A673 (cell line): Measurements from ENCODE around the gene ORM2. TPM values are rescaled to one million over a fixed set of nuclear protein-coding genes. Genes with fewer than 3 reads are reported as not detected.
"Not testable (repeated sequence)": the region's sequence is repeated elsewhere in the genome, so short reads cannot be mapped to it uniquely, and the experiment has no call there.

Experiments
- BruUV-seq: library from RNA; stranded (reverse); fragments of 400-500 nt; replicated peaks from 2 replicates; lab custom pipeline; 2021; lab: Mats Ljungman, UMichigan
- CTCF ChIA-PET: fragments of 300-600 bp; sonication (Branson Sonifier 250); formaldehyde crosslinking; loops from one replicate; lab custom pipeline; 2022; ENCODE audit warnings: antibody characterized with exemption; lab: Charles Lee
- POLR2A ChIA-PET: fragments of 300-600 bp; sonication (Branson Sonifier 250); formaldehyde crosslinking; loops from one replicate; lab custom pipeline; 2022; ENCODE audit warnings: antibody characterized with exemption; ENCODE audit not compliant: low non-redundant PET; lab: Charles Lee
- DNase-seq: peaks from one replicate; pipeline ENCODE4 v3.0.0-alpha.2; 2015; ENCODE audit warnings: low spot score
- H3K27ac ChIP-seq: fragments of 200-600 bp; sonication (generic); 2 replicates; pipeline ENCODE4 v1.5.1; 2016; ENCODE audit warnings: mixed run types, low read depth, mild to moderate bottlenecking, mixed read lengths, antibody characterized with exemption, low read length; ENCODE audit not compliant: poor library complexity, severe bottlenecking
- H3K27me3 ChIP-seq: fragments of 200-600 bp; sonication (generic); replicated peaks from 2 replicates; pipeline ENCODE4 v1.6.1; 2017; ENCODE audit warnings: mixed run types, low read depth, mild to moderate bottlenecking, mixed read lengths, antibody characterized with exemption, low read length; ENCODE audit not compliant: insufficient read depth, poor library complexity
- H3K36me3 ChIP-seq: fragments of 200-600 bp; sonication (generic); 2 replicates; pipeline ENCODE4 v1.6.1; 2016; ENCODE audit warnings: mixed run types, mild to moderate bottlenecking, mixed read lengths, antibody characterized with exemption, low read length; ENCODE audit not compliant: insufficient read depth, poor library complexity, severe bottlenecking
- H3K4me1 ChIP-seq: fragments of 200-600 bp; sonication (generic); 2 replicates; pipeline ENCODE4 v1.6.1; 2017; ENCODE audit warnings: mixed run types, mild to moderate bottlenecking, mixed read lengths, antibody characterized with exemption, low read length; ENCODE audit not compliant: insufficient read depth, poor library complexity, severe bottlenecking
- H3K4me3 ChIP-seq: fragments of 200-600 bp; sonication (generic); 2 replicates; pipeline ENCODE4 v1.5.1; 2016; ENCODE audit warnings: low read depth, mixed run types, mild to moderate bottlenecking, mixed read lengths, low read length; ENCODE audit not compliant: poor library complexity, severe bottlenecking
- H3K9me3 ChIP-seq: fragments of 200-600 bp; sonication (generic); 2 replicates; pipeline ENCODE4 v1.6.1; 2016; ENCODE audit warnings: mixed run types, low read depth, mild to moderate bottlenecking, mixed read lengths, antibody characterized with exemption, low read length; ENCODE audit not compliant: poor library complexity, severe bottlenecking
- CTCF ChIP-seq: fragments of 300-800, 200-600 bp; sonication (generic); conservative IDR thresholded peaks from 2 replicates; pipeline ENCODE4 v1.5.1; 2017; ENCODE audit warnings: low read depth, mild to moderate bottlenecking, antibody characterized with exemption, low read length, moderate library complexity, mixed read lengths
- EZH2 ChIP-seq: fragments of 200-600 bp; sonication (generic); IDR thresholded peaks from 2 replicates; pipeline ENCODE4 v1.6.1; 2017; ENCODE audit warnings: borderline replicate concordance, low read depth, mild to moderate bottlenecking, mixed read lengths, antibody characterized with exemption, low read length; ENCODE audit not compliant: poor library complexity, severe bottlenecking
- intact Hi-C: fragments of 100-400 bp; cut with micrococcal nuclease; formaldehyde crosslinking; loops from one replicate; pipeline ENCODE4 v1.10.0; 2022; ENCODE audit not compliant: unreplicated experiment
- total RNA-seq: library from RNA; stranded (reverse); gene quantifications from 2 replicates; pipeline ENCODE4 v1.2.3, GENCODE V29; 2021

Gene ORM2
- total RNA-seq, 1 experiment from 2014 or later: not detected

GRCh38 chr9:114324492-114324891 lies 5.2 kb upstream of the ORM2 start:
- ChIA-PET CTCF (no interaction called here), POLR2A (no interaction called here)
- H3K27me3 ChIP-seq: no peaks in the 10 kb centered on the region
- no peak overlapping the region for H3K4me3 ChIP-seq
- H3K27ac ChIP-seq: no peak overlapping the region
- BruUV-seq: no TSS peak
- no peaks in the 10 kb centered on the region for H3K9me3 ChIP-seq
- intact Hi-C loops: no loop called here
- H3K4me1 ChIP-seq: no peaks in the 10 kb centered on the region
- DNase-seq: no peak
- no peaks in the 10 kb centered on the region for H3K36me3 ChIP-seq
- no peak for TF ChIP-seq CTCF
- TF ChIP-seq EZH2: no peak

GRCh38 chr9:114324965-114325364 lies 4.7 kb upstream of the ORM2 start:
- H3K27me3 ChIP-seq, POLR2A ChIA-PET, intact Hi-C loops, H3K9me3 ChIP-seq, DNase-seq, H3K4me1 ChIP-seq, H3K4me3 ChIP-seq, CTCF ChIA-PET, H3K27ac ChIP-seq, BruUV-seq, H3K36me3 ChIP-seq: not testable (repeated sequence)

GRCh38 chr9:114325684-114326254 lies 3.9 kb upstream of the ORM2 start:
- POLR2A ChIA-PET, H3K27ac ChIP-seq, H3K36me3 ChIP-seq, H3K4me1 ChIP-seq, H3K27me3 ChIP-seq, CTCF ChIA-PET, H3K4me3 ChIP-seq, intact Hi-C loops, BruUV-seq, H3K9me3 ChIP-seq, DNase-seq: not testable (repeated sequence)

- no peaks in the 10 kb centered on the region for H3K36me3 ChIP-seq
- no peak overlapping the region for H3K4me3 ChIP-seq
- no peaks in the 10 kb centered on the region for H3K27me3 ChIP-seq
- no peak for DNase-seq
- TF ChIP-seq CTCF (no peak), EZH2 (no peak)
- no TSS peak for BruUV-seq
- no peaks in the 10 kb centered on the region for H3K9me3 ChIP-seq
- CTCF ChIA-PET: no interaction called here
- H3K27ac ChIP-seq: no peak overlapping the region
- no peaks in the 10 kb centered on the region for H3K4me1 ChIP-seq
- intact Hi-C loops: no loop called here
- POLR2A ChIA-PET: no interaction called here
Observed at GRCh38 chr9:114327749-114328148, 1.9 kb upstream of the ORM2 start.

- H3K27me3 ChIP-seq, CTCF ChIA-PET, H3K36me3 ChIP-seq, H3K27ac ChIP-seq, H3K9me3 ChIP-seq, DNase-seq, POLR2A ChIA-PET, BruUV-seq, intact Hi-C loops, H3K4me1 ChIP-seq, H3K4me3 ChIP-seq: not testable (repeated sequence)
Observed at GRCh38 chr9:114328357-114328820, 1.3 kb upstream of the ORM2 start.

GRCh38 chr9:114328937-114329624 lies 588 bp upstream of the ORM2 start:
- BruUV-seq, H3K9me3 ChIP-seq, intact Hi-C loops, H3K4me3 ChIP-seq, H3K27me3 ChIP-seq, H3K36me3 ChIP-seq, POLR2A ChIA-PET, H3K27ac ChIP-seq, H3K4me1 ChIP-seq, DNase-seq: not testable (repeated sequence)
- CTCF ChIA-PET: interaction anchor here (0.7 kb wide), 1 partner anchor 57 kb away, joined by 5 read pairs; no protein-coding TSS in a partner anchor
